AG08396 (cell line): ENCODE results near the gene OR2T10.
"Not testable (repeated sequence)": the region's sequence is repeated elsewhere in the genome, so short reads cannot be mapped to it uniquely, and the experiment has no call there.

Experiments used
- DNase-seq: peaks from one replicate; pipeline ENCODE4 v3.0.0; 2012; ENCODE audit warnings: low spot score, mixed read lengths

OR2T10 gene

DNA sequence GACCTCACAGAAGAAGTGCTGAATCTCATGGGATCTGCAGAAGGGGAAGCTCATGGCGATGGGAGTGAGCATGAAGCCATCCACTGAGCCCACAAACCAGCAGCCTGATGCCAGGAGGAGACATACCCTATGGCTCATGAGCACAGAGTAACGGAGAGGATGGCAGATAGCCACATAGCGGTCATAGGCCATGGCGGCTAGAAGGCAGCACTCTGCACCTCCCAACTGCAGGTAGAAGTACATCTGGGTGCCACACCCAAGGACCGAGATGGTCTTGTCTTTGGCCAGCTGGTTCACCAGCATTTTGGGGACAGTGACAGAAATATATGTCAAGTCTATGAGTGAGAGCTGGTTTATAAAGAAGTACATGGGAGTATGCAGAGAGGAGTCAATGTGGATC is 4.3 kb downstream of the OR2T10 start:
- no peak for DNase-seq

- DNase-seq = no peak
These were observed 4.8 kb downstream of the OR2T10 start for GRCh38 chr1:248592655-248593054.

DNA sequence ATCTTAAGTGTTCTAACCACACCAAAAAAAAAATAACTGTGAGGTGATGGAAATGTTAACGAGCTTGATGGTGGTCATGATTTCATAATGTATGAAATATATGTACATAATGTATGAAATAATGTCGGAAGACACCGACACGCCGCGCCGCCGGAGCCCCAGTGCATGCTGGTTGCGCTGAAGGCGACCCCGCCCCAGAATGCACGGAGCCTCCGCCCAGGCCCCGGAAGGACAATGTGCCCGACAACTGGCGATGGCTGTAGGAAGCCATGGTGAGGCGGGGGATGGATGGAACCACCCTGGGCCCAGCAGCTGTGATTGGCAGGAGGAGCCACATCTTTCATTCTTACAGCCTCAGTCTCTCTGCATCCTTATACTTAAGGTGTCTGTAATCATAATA is 7.4 kb downstream of the OR2T10 start:
- DNase-seq = no peak

DNA sequence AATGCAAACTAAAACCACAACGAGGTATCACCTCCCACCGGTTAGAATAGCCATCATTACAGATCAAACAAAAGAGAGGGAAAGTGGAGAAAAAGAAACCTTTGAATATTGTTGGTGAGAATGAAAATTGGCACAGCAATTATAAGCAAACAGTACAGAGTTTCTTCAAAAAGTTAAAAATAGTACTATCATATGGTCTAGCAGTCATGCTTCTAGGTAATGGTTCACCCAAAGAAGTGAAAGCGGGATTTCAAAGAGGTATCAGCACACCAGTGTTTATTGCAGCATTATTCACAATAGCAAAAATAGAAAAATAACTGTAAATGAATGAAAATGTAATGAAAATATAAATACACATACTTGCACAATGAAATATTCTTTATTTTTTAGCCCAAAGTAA is 8.2 kb downstream of the OR2T10 start:
- DNase-seq = no peak

DNA sequence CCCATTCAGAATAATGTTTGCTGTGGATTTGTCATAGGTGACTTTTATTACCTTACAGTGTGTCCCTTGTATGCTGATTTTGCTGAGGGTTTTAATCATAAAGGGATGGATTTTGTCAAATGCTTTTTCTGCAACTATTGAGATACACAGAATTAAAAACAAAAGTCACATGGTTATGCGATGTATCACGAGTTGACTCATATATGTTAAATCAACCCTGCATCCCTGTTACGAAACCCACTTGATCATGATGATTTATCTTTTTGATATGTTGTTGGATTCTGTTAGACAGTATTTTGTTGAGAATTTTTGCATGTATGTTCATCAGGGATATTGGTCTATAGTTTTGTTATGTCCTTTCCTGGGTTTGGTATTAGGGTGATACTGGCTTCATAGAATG is 12.2 kb downstream of the OR2T10 start:
- no peak for DNase-seq

DNA sequence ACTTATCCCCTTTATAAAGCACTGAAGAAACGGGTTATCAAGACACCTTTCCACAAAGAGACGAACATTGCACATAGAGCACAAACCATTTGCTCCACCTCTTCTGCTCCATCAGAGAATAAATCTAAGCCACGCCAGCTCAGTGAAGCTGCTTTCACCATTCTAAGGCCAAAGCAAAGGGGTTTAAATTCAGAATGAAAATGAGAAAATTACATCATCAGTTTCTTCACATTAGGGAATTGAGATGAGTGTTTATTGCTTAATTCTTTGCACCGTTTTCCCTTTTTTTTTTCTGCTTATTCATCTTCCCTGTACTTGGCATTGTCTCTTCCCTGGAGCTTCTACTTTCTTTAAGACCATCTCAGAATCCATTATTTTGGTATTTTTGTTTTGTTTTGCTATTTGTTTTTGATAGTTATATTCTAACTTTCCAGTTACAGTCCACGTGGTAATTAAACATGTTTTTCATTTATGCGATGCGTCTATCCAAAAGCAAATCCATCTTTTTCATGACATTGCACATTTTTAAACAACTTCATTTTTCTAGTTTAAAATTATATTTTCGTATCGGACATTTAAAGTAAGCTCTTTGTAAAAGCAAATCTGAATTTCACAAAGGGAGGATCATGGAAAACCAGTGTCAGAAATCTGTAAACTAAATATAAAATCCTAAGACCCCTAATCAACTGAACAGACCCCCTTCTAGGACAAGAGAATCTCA is 21.1 kb downstream of the OR2T10 start:
- no peak for DNase-seq

- DNase-seq = not testable (repeated sequence)
These were observed 22.8 kb downstream of the OR2T10 start, which contains the start of gene OR2T34 for GRCh38 chr1:248574657-248575056. Gene OR2T34 (minus strand): TSS chr1:248574757. CDS start chr1:248574757, 0 bp downstream.

- DNase-seq = not testable (repeated sequence)
These were observed 23.6 kb downstream of the OR2T10 start for GRCh38 chr1:248573856-248574255.

- DNase-seq = not testable (repeated sequence)
These were observed 25.5 kb downstream of the OR2T10 start for GRCh38 chr1:248572049-248572448.

GRCh38 chr1:248570811-248571210 is 26.7 kb downstream of the OR2T10 start:
- not testable (repeated sequence) for DNase-seq

- DNase-seq = not testable (repeated sequence)
These were observed 28.5 kb downstream of the OR2T10 start for GRCh38 chr1:248569049-248569448.

DNA sequence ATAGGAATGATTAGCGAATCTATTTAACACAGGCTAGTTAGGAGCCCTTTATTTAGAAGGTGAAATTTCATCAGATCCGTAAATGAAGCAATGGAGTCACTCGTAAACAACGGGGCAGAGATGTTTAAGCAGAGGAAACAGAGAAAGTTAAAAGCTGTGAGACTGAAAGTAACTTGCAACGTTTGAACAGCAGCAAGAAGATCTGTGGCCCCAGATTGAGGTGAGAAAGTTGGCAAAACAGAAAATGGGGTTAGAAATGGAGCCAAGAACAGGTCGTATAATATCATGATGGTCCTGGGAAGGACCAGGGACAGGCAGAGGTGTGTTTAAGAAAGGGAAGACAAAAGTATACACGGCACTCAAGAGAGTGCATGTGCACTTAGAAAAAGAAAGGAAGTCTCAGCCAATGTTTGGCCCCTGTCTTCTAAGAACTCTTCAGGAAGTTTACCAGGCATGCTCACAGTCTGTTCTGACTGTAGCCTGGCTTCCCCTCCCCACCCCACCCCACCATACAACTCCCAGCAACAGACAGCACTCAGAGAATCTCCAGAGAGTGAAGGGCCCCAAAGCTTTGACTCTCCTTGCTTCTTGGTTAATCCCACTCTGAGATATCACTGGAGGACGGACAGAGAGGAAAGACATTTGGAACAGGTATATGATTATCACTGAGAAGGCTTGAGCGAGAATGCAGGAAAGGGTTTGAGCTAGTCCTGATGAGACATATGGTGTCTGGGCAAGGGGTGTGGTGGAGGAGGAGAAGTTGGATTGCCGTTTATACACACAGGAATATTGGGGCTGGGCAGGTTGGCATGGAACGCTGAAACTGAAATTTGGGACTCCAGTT is 31.7 kb downstream of the OR2T10 start:
- not testable (repeated sequence) for DNase-seq

GRCh38 chr1:248562672-248563071 is 34.8 kb downstream of the OR2T10 start, which contains the start of gene OR2T29:
Gene OR2T29 (minus strand): TSS chr1:248562772. CDS start chr1:248559491, 3,281 bp downstream.
- DNase-seq = not testable (repeated sequence)

GRCh38 chr1:248551027-248551426 is 46.5 kb downstream of the OR2T10 start:
- not testable (repeated sequence) for DNase-seq

DNA sequence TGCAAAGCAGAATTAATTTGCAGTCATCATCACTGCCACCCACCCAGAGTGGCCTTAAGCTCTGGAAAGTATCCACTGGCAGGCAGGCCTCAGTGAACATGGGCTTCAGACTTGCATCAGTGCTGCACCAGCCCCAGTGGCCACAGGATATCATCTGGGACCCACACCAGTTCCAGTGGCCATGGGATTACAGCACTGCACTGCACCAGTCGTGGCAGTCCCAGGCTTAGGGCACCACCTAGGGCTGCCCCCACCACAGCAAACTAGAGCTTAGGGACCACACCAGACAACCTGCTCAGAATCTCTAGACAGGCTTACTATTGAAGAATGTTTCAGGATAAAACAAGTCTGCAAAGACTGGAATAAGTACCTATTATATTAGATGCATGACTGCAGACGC is 50.1 kb downstream of the OR2T10 start:
- not testable (repeated sequence) for DNase-seq
